T-cell (primary cell): Measurements from ENCODE around the gene SLC38A4. TPM values are rescaled to one million over a fixed set of nuclear protein-coding genes. Genes with fewer than 3 reads are reported as not detected.

Experiments used
- ATAC-seq, 4 experiments: fragments of 200-7000 bp in 3 of 4; fragments of 150-1000 bp in 1 of 4; cut with Tn5 transposase; replicated peaks in 1 of 4; 1 replicate in 3 of 4; 2 replicates in 1 of 4; pipeline ENCODE4 v1.10.0; 2021; ENCODE audit warnings: moderate library complexity in 3 of 4, mild to moderate bottlenecking in 2 of 4, moderate number of reproducible peaks in 1 of 4
- CTCF ChIA-PET, 2 donors: fragments of 300-600 bp; sonication (Branson Sonifier 250); formaldehyde crosslinking; loops; one replicate each; lab custom pipeline; 2022; ENCODE audit warnings: antibody characterized with exemption in 2 of 2; lab: Charles Lee
- POLR2A ChIA-PET, 2 donors: fragments of 300-600 bp; sonication (Branson Sonifier 250); formaldehyde crosslinking; loops; one replicate each; lab custom pipeline; 2022; ENCODE audit warnings: antibody characterized with exemption in 2 of 2; lab: Charles Lee
- DNase-seq, 35 experiments: peaks; one replicate each; pipeline versions ENCODE4 v3.0.0 to v3.0.0-alpha.2; 2013 to 2023
- H3K27ac ChIP-seq: one replicate; pipeline ENCODE4 v1.5.1; 2013; ENCODE audit warnings: low read length
- H3K27me3 ChIP-seq, 2 experiments: replicated peaks in 1 of 2; 1 replicate in 1 of 2; 2 replicates in 1 of 2; pipeline versions ENCODE4 v1.6.1 to v1.7.0; 2013; ENCODE audit warnings: low read length in 1 of 2, mixed read lengths in 1 of 2; ENCODE audit not compliant: control insufficient read depth in 2 of 2, insufficient read depth in 2 of 2; ENCODE audit errors: extremely low read depth in 1 of 2
- H3K36me3 ChIP-seq, 2 donors: 1 replicate in 1 of 2; 2 replicates in 1 of 2; pipeline versions ENCODE4 v1.6.1 to v1.7.0; 2013; ENCODE audit warnings: low read length in 1 of 2; ENCODE audit not compliant: control insufficient read depth in 2 of 2, insufficient read depth in 1 of 2; ENCODE audit errors: extremely low read depth in 1 of 2
- H3K4me1 ChIP-seq, 2 experiments: 1 replicate in 1 of 2; 2 replicates in 1 of 2; pipeline versions ENCODE4 v1.6.1 to v1.7.0; 2013; ENCODE audit warnings: low read length in 2 of 2, mixed read lengths in 1 of 2; ENCODE audit not compliant: insufficient read depth in 2 of 2, control insufficient read depth in 1 of 2; ENCODE audit errors: extremely low read depth in 1 of 2
- H3K4me3 ChIP-seq, 2 donors: 1 replicate in 1 of 2; 2 replicates in 1 of 2; pipeline versions ENCODE4 v1.5.1 to v1.7.0; 2013; ENCODE audit warnings: mild to moderate bottlenecking in 2 of 2, low read length in 1 of 2, moderate library complexity in 1 of 2; ENCODE audit not compliant: control insufficient read depth in 1 of 2; ENCODE audit errors: extremely low read depth in 1 of 2
- H3K9me3 ChIP-seq: 2 replicates; pipeline ENCODE4 v1.7.0; 2013
- H3K27ac Mint-ChIP-seq, 2 donors: one replicate each; pipeline ENCODE4 v1.8.0; 2020 to 2021; ENCODE audit warnings: mild to moderate bottlenecking in 2 of 2, mixed read lengths in 2 of 2
- H3K27me3 Mint-ChIP-seq, 2 donors: one replicate each; pipeline ENCODE4 v1.8.0; 2021 to 2022; ENCODE audit warnings: mixed read lengths in 2 of 2
- H3K36me3 Mint-ChIP-seq: one replicate; pipeline ENCODE4 v1.8.0; 2021; ENCODE audit warnings: mixed read lengths
- H3K4me1 Mint-ChIP-seq, 3 donors: one replicate each; pipeline ENCODE4 v1.8.0; 2020 to 2022; ENCODE audit warnings: mixed read lengths in 3 of 3, mild to moderate bottlenecking in 1 of 3
- H3K4me3 Mint-ChIP-seq, 3 donors: one replicate each; pipeline ENCODE4 v1.8.0; 2020 to 2022; ENCODE audit warnings: mild to moderate bottlenecking in 3 of 3, mixed read lengths in 3 of 3, moderate library complexity in 3 of 3
- H3K9me3 Mint-ChIP-seq, 3 donors: one replicate each; pipeline ENCODE4 v1.8.0; 2020 to 2022; ENCODE audit warnings: mixed read lengths in 3 of 3
- whole genome bisulfite sequencing: methylation state at CpG from one replicate; pipeline ENCODE4 v1.1.5; 2013; ENCODE audit warnings: missing lambda C conversion rate; ENCODE audit not compliant: insufficient coverage; 5-methylcytosine and 5-hydroxymethylcytosine counted together
- total RNA-seq, 35 experiments: library from RNA in 6 of 35; stranded (reverse) in 6 of 35; fragments of 120-200 nt in 1 of 35; gene quantifications; one replicate each; pipeline versions ENCODE4 v1.2.1 to v1.2.4 and lab custom pipeline; 2013 to 2026

SLC38A4 gene
- total RNA-seq, 5 donors from 2014 or later (not counting 1 experiment from before 2014, with no cell fraction given), result 0.13 to 0.50 (median 0.19) TPM; not detected in 2

GRCh38 chr12:46787496-46788055 is 38.2 kb downstream of the SLC38A4 start:
- Histone ChIP-seq H3K4me1 (no peaks in the 10 kb centered on the region), H3K27me3 (no peaks in the 10 kb centered on the region), H3K36me3 (no peaks in the 10 kb centered on the region), H3K27ac (no peak overlapping the region), H3K9me3 (no peaks in the 10 kb centered on the region), H3K4me3 (no peak overlapping the region)
- no peak overlapping the region for H3K27ac Mint-ChIP-seq
- 100% methylated on average over 1 of the region's 5 CpGs for WGBS
- H3K4me1 Mint-ChIP-seq, result no peaks in the 10 kb centered on the region
- H3K9me3 Mint-ChIP-seq, result no peaks in the 10 kb centered on the region
- no peak overlapping the region for H3K4me3 Mint-ChIP-seq
- DNase-seq (no peak), ATAC-seq (no peak)
- ChIA-PET CTCF (no interaction called here), POLR2A (no interaction called here)
- H3K36me3 Mint-ChIP-seq, result no peaks in the 10 kb centered on the region
- peaks cover 9 to 14% of the 10 kb centered on the region in 2 donors for H3K27me3 Mint-ChIP-seq

GRCh38 chr12:46786774-46787173 is 39.0 kb downstream of the SLC38A4 start:
- ChIA-PET CTCF (no interaction called here), POLR2A (interaction anchor here in 1 of 2 donors (0.5 kb wide), 1 partner anchor 810 kb away, joined by 3 read pairs; no protein-coding TSS in a partner anchor)
- 70% methylated on average over 2 of the region's 3 CpGs for WGBS
- Mint-ChIP-seq H3K27ac (no peak overlapping the region), H3K9me3 (no peaks in the 10 kb centered on the region), H3K4me3 (no peak overlapping the region), H3K36me3 (no peaks in the 10 kb centered on the region), H3K27me3 (peaks cover 9 to 12% of the 10 kb centered on the region in 2 donors), H3K4me1 (no peaks in the 10 kb centered on the region)
- Histone ChIP-seq H3K9me3 (no peaks in the 10 kb centered on the region), H3K36me3 (no peaks in the 10 kb centered on the region), H3K4me1 (no peaks in the 10 kb centered on the region), H3K4me3 (no peak overlapping the region), H3K27ac (no peak overlapping the region), H3K27me3 (no peaks in the 10 kb centered on the region)
- ATAC-seq, result no peak
- no peak for DNase-seq

- Mint-ChIP-seq H3K27ac (no peak overlapping the region), H3K9me3 (no peaks in the 10 kb centered on the region), H3K36me3 (no peaks in the 10 kb centered on the region), H3K4me3 (no peak overlapping the region), H3K4me1 (no peaks in the 10 kb centered on the region), H3K27me3 (peaks cover 5 to 8% of the 10 kb centered on the region in 2 donors)
- CTCF ChIA-PET, result no interaction called here
- WGBS, result no CpG with 5 or more reads among the region's 3 CpGs
- Histone ChIP-seq H3K9me3 (no peaks in the 10 kb centered on the region), H3K27ac (no peak overlapping the region), H3K4me3 (no peak overlapping the region), H3K36me3 (no peaks in the 10 kb centered on the region), H3K4me1 (no peaks in the 10 kb centered on the region), H3K27me3 (no peaks in the 10 kb centered on the region)
- ATAC-seq, result no peak
- no peak for DNase-seq
- POLR2A ChIA-PET, result interaction anchor here in 1 of 2 donors (0.7 kb wide), 1 partner anchor 123 kb away, joined by 3 read pairs; no protein-coding TSS in a partner anchor
Measured at GRCh38 chr12:46785382-46785781, 40.4 kb downstream of the SLC38A4 start.

- H3K9me3 ChIP-seq, result no peaks in the 10 kb centered on the region
- no peaks in the 10 kb centered on the region for H3K36me3 ChIP-seq
- ChIA-PET POLR2A (no interaction called here), CTCF (no interaction called here)
- H3K4me3 ChIP-seq, result no peak overlapping the region
- no peak overlapping the region for H3K27ac Mint-ChIP-seq
- no peaks in the 10 kb centered on the region for H3K4me1 Mint-ChIP-seq
- no peak overlapping the region for H3K27ac ChIP-seq
- WGBS, result 43% methylated on average over 1 of the region's 5 CpGs
- no peaks in the 10 kb centered on the region for H3K9me3 Mint-ChIP-seq
- H3K27me3 ChIP-seq, result no peaks in the 10 kb centered on the region
- H3K4me3 Mint-ChIP-seq, result no peak overlapping the region
- peaks cover 5 to 8% of the 10 kb centered on the region in 2 donors for H3K27me3 Mint-ChIP-seq
- H3K4me1 ChIP-seq, result no peaks in the 10 kb centered on the region
- ATAC-seq (no peak), DNase-seq (no peak)
- no peaks in the 10 kb centered on the region for H3K36me3 Mint-ChIP-seq
Measured at GRCh38 chr12:46783871-46784270, 41.9 kb downstream of the SLC38A4 start.

GRCh38 chr12:46779879-46780278 is 45.9 kb downstream of the SLC38A4 start:
- Histone ChIP-seq H3K27me3 (no peaks in the 10 kb centered on the region), H3K27ac (no peak overlapping the region), H3K4me3 (no peak overlapping the region), H3K4me1 (no peaks in the 10 kb centered on the region), H3K9me3 (no peaks in the 10 kb centered on the region), H3K36me3 (no peaks in the 10 kb centered on the region)
- POLR2A ChIA-PET, result no interaction called here
- Mint-ChIP-seq H3K27ac (no peak overlapping the region), H3K27me3 (peaks cover 5 to 9% of the 10 kb centered on the region in 2 donors), H3K36me3 (no peaks in the 10 kb centered on the region), H3K9me3 (no peaks in the 10 kb centered on the region), H3K4me1 (no peaks in the 10 kb centered on the region), H3K4me3 (no peak overlapping the region)
- CTCF ChIA-PET, result no interaction called here
- DNase-seq (no peak), ATAC-seq (no peak)

GRCh38 chr12:46779063-46779462 is 46.7 kb downstream of the SLC38A4 start:
- H3K36me3 ChIP-seq, result no peaks in the 10 kb centered on the region
- peaks cover 5 to 9% of the 10 kb centered on the region in 2 donors for H3K27me3 Mint-ChIP-seq
- H3K4me3 Mint-ChIP-seq, result no peak overlapping the region
- H3K4me1 Mint-ChIP-seq, result no peaks in the 10 kb centered on the region
- H3K4me1 ChIP-seq, result no peaks in the 10 kb centered on the region
- H3K27me3 ChIP-seq, result no peaks in the 10 kb centered on the region
- H3K36me3 Mint-ChIP-seq, result no peaks in the 10 kb centered on the region
- ChIA-PET CTCF (no interaction called here), POLR2A (no interaction called here)
- no peaks in the 10 kb centered on the region for H3K9me3 Mint-ChIP-seq
- H3K27ac Mint-ChIP-seq, result no peak overlapping the region
- DNase-seq (no peak), ATAC-seq (no peak)
- no peak overlapping the region for H3K27ac ChIP-seq
- WGBS, result no CpG with 5 or more reads among the region's 1 CpG
- H3K4me3 ChIP-seq, result no peak overlapping the region
- H3K9me3 ChIP-seq, result no peaks in the 10 kb centered on the region

GRCh38 chr12:46778415-46778814 is 47.4 kb downstream of the SLC38A4 start:
- no peak overlapping the region for H3K4me3 ChIP-seq
- CTCF ChIA-PET, result no interaction called here
- H3K9me3 ChIP-seq, result no peaks in the 10 kb centered on the region
- WGBS, result 100% methylated on average over 2 of the region's 5 CpGs
- no peaks in the 10 kb centered on the region for H3K4me1 ChIP-seq
- Mint-ChIP-seq H3K4me1 (no peaks in the 10 kb centered on the region), H3K4me3 (no peak overlapping the region), H3K27me3 (peaks cover 3 to 6% of the 10 kb centered on the region in 2 donors), H3K36me3 (no peaks in the 10 kb centered on the region), H3K27ac (no peak overlapping the region), H3K9me3 (no peaks in the 10 kb centered on the region)
- H3K36me3 ChIP-seq, result no peaks in the 10 kb centered on the region
- ATAC-seq (no peak), DNase-seq (no peak)
- POLR2A ChIA-PET, result no interaction called here
- H3K27ac ChIP-seq, result no peak overlapping the region
- no peaks in the 10 kb centered on the region for H3K27me3 ChIP-seq
